Bronchial epithelial cell (primary cell): ENCODE data around the gene JAKMIP1. TPM values are rescaled to one million over a fixed set of nuclear protein-coding genes. Genes with fewer than 3 reads are reported as not detected.

Experiments
- DNase-seq: peaks from one replicate; pipeline ENCODE4 v3.0.0-alpha.2; 2010; ENCODE audit warnings: low read depth
- FAIRE-seq: peaks from 2 replicates; lab custom pipeline; 2011; peaks lifted over from hg19 to GRCh38; lab: Jason Lieb, UNC
- H3K27me3 ChIP-seq: 2 replicates; pipeline ENCODE4 v1.5.1; 2011; ENCODE audit warnings: low read length; ENCODE audit not compliant: control insufficient read depth, insufficient read depth
- H3K36me3 ChIP-seq: 2 replicates; pipeline ENCODE4 v1.5.1; 2011; ENCODE audit warnings: low read length; ENCODE audit not compliant: control insufficient read depth, insufficient read depth
- H3K4me3 ChIP-seq: 2 replicates; pipeline ENCODE4 v1.5.1; 2011; ENCODE audit warnings: mild to moderate bottlenecking, low read depth, low read length, control low read depth
- CTCF ChIP-seq: IDR thresholded peaks from 2 replicates; pipeline ENCODE4 v1.5.1; 2011; ENCODE audit warnings: mild to moderate bottlenecking, moderate library complexity, low read length, control low read depth, inconsistent platforms; ENCODE audit not compliant: insufficient read depth, severe bottlenecking
- total RNA-seq: library from RNA; depleted of rRNA; stranded (reverse); fragments of >200 nt; gene quantifications from 2 replicates; pipeline ENCODE4 v1.2.1, GENCODE V29; 2014

The JAKMIP1 gene
- total RNA-seq, 1 donor from 2014 or later: not detected

GRCh38 chr4:6038711-6039110, 161.6 kb downstream of the JAKMIP1 start:
- FAIRE-seq: no peak
- no peak for DNase-seq
- Histone ChIP-seq H3K36me3 (no peaks in the 10 kb centered on the region), H3K4me3 (no peak overlapping the region), H3K27me3 (no peaks in the 10 kb centered on the region)
- TF ChIP-seq CTCF: no peak

GRCh38 chr4:6035786-6036185, 164.6 kb downstream of the JAKMIP1 start:
- Histone ChIP-seq H3K4me3 (no peak overlapping the region), H3K36me3 (no peaks in the 10 kb centered on the region), H3K27me3 (no peaks in the 10 kb centered on the region)
- DNase-seq (no peak), FAIRE-seq (no peak)
- no peak for TF ChIP-seq CTCF

GRCh38 chr4:6033381-6033780, 167.0 kb downstream of the JAKMIP1 start:
- TF ChIP-seq CTCF: no peak
- DNase-seq (no peak), FAIRE-seq (no peak)
- Histone ChIP-seq H3K4me3 (no peak overlapping the region), H3K36me3 (no peaks in the 10 kb centered on the region), H3K27me3 (no peaks in the 10 kb centered on the region)

GRCh38 chr4:6032249-6033244, 167.8 kb downstream of the JAKMIP1 start:
- Histone ChIP-seq H3K36me3 (no peaks in the 10 kb centered on the region), H3K27me3 (no peaks in the 10 kb centered on the region), H3K4me3 (no peak overlapping the region)
- DNase-seq (no peak), FAIRE-seq (no peak)
- TF ChIP-seq CTCF: no peak

GRCh38 chr4:6031846-6032245, 168.5 kb downstream of the JAKMIP1 start:
- no peak for TF ChIP-seq CTCF
- FAIRE-seq (no peak), DNase-seq (no peak)
- H3K36me3 ChIP-seq: no peaks in the 10 kb centered on the region
- H3K4me3 ChIP-seq: no peak overlapping the region
- no peaks in the 10 kb centered on the region for H3K27me3 ChIP-seq
